Epithelial cell of esophagus (primary cell): ENCODE measurements around the gene GNG12.

Experiments used
- DNase-seq: peaks from one replicate; pipeline ENCODE4 v3.0.0; 2010; ENCODE audit warnings: low read depth
- H3K4me3 ChIP-seq: 2 replicates; pipeline ENCODE4 v1.5.1; 2011; ENCODE audit warnings: mild to moderate bottlenecking, low read length, control low read depth
- TF ChIP-seq, protein P1 (sequence below): IDR thresholded peaks from 2 replicates; pipeline ENCODE4 v1.5.1; 2011; ENCODE audit warnings: low read depth, mild to moderate bottlenecking, low read length, control low read depth, inconsistent platforms; ENCODE audit not compliant: insufficient read depth; ENCODE audit errors: missing control alignments

The GNG12 gene

GRCh38 chr1:67745875-67746698, 87.2 kb downstream of the GNG12 start:
- no peak for DNase-seq
- TF ChIP-seq, protein P1, sequence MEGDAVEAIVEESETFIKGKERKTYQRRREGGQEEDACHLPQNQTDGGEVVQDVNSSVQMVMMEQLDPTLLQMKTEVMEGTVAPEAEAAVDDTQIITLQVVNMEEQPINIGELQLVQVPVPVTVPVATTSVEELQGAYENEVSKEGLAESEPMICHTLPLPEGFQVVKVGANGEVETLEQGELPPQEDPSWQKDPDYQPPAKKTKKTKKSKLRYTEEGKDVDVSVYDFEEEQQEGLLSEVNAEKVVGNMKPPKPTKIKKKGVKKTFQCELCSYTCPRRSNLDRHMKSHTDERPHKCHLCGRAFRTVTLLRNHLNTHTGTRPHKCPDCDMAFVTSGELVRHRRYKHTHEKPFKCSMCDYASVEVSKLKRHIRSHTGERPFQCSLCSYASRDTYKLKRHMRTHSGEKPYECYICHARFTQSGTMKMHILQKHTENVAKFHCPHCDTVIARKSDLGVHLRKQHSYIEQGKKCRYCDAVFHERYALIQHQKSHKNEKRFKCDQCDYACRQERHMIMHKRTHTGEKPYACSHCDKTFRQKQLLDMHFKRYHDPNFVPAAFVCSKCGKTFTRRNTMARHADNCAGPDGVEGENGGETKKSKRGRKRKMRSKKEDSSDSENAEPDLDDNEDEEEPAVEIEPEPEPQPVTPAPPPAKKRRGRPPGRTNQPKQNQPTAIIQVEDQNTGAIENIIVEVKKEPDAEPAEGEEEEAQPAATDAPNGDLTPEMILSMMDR, result no peak
- H3K4me3 ChIP-seq, result no peak overlapping the region

- TF ChIP-seq, protein P1, result no peak
- DNase-seq, result no peak
- H3K4me3 ChIP-seq, result no peak overlapping the region
Observed at GRCh38 chr1:67743072-67743725, 90.1 kb downstream of the GNG12 start.

DNA sequence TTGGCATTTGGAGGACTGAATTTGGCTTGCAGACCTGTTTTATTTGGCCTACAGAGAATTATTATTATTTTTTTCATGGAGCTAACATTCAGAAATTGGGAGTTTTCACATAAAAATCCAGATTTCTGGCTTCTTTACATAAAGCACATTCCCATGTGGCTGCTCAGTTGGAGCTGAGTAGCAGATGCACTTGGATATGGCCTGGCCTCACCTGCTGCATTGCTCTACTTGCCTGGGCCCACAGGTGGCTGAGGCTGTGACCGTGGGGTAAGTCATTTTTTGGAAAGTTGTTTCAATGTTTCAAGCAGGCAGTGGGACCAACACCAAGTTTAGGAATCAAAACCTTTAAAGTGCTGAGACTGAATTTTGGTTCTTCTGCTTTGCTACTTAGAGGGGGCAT, 91.5 kb downstream of the GNG12 start:
- no peak overlapping the region for H3K4me3 ChIP-seq
- TF ChIP-seq, protein P1, result no peak
- no peak for DNase-seq

DNA sequence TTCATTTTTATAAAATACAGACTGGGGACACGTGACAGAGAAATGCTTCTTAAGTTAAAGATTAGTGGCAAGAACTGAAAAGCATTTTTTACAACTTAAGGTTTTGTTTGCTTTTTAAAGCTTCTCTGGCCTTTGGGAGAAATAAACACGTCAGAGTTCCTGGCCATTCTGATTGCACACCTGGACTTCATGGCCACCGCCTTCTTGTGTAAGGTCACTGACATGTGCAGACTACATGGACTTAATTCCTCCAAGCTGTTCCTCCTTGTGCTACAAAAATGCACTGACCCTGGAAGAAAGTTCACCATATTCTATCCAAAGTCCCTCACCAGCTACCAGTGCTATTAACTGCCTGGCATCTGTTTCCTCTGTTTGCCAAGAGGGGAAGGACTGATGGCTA, 92.1 kb downstream of the GNG12 start:
- no peak for DNase-seq
- TF ChIP-seq, protein P1, result no peak

DNA sequence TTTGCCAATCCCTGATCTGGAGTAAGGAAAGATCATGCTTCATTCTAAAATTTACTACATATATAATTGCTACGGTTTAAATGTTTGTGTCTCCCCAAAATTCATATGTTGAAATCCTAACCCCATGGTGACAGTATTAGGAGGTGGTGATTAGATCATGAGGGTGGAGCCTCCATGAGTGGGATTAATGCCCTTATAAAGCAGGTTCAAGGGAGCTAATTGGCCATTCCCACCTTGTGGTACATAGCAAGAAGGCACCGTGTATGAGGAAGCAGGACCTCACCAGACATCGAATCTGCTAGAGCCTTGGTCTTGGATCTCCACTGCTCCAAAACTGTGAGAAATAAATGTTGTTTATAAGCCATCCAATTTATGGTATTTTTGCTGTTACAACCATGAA, 92.7 kb downstream of the GNG12 start:
- TF ChIP-seq, protein P1, result no peak
- no peak for DNase-seq
- no peak overlapping the region for H3K4me3 ChIP-seq

More for the DNA sequence above, 92.1 kb downstream of the GNG12 start:
- H3K4me3 ChIP-seq, result no peak overlapping the region

DNA sequence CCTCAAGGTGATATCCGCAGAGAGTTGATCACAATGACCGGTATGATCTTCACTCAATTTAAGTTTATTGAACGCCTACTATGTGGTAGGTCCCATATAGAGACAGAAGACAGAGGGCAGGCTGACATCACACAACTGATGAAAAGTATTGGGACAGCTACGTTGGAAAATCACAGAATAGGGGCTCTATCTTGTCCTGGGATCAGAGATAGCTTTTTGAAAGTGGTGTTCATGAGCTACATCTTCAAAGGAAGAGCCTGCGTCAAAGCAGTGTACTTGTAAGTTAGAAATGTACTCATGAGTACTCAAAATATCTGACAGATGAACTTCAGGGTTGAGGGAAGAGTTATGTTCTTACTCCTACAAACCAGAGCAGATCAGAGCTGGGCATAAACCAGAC, 93.9 kb downstream of the GNG12 start:
- TF ChIP-seq, protein P1, result no peak
- DNase-seq, result no peak
- H3K4me3 ChIP-seq, result no peak overlapping the region

- TF ChIP-seq, protein P1, result no peak
- H3K4me3 ChIP-seq, result no peak overlapping the region
- DNase-seq, result peak; percentile 89
Observed at GRCh38 chr1:67738401-67738800, 94.9 kb downstream of the GNG12 start.
